ENCODE measurements around the gene AGPS.
"Not testable (repeated sequence)": the region's sequence is repeated elsewhere in the genome, so short reads cannot be mapped to it uniquely, and the experiment has no call there.

Gene AGPS

DNA sequence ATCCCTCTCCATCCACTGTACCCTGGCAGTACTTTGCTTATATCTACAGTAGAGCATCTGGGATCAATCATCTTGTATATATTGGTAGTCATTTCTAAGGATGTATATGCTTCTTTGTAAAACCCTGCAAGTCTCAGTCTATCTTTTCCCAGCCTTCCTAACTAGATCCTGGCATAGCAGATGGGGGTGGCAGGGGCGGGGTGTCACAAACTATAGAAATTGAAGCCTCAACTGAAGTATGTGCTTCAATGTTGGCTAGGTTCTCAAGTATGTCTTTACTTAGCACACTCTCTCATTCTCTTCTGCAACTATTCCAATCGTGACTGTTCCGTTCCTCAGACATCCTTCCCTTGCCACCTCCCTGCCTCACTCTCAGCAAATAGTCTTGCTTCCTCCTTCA is 30.1 kb upstream of the AGPS start:
- no peak for TF ChIP-seq ZFX (IDR thresholded peaks at IDR 0.05; ENCODE audit: borderline replicate concordance)
- TF ChIP-seq, protein P1, sequence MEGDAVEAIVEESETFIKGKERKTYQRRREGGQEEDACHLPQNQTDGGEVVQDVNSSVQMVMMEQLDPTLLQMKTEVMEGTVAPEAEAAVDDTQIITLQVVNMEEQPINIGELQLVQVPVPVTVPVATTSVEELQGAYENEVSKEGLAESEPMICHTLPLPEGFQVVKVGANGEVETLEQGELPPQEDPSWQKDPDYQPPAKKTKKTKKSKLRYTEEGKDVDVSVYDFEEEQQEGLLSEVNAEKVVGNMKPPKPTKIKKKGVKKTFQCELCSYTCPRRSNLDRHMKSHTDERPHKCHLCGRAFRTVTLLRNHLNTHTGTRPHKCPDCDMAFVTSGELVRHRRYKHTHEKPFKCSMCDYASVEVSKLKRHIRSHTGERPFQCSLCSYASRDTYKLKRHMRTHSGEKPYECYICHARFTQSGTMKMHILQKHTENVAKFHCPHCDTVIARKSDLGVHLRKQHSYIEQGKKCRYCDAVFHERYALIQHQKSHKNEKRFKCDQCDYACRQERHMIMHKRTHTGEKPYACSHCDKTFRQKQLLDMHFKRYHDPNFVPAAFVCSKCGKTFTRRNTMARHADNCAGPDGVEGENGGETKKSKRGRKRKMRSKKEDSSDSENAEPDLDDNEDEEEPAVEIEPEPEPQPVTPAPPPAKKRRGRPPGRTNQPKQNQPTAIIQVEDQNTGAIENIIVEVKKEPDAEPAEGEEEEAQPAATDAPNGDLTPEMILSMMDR (IDR thresholded peaks at IDR 0.05): no peak
- H3K27ac ChIP-seq: no peak overlapping the region

DNA sequence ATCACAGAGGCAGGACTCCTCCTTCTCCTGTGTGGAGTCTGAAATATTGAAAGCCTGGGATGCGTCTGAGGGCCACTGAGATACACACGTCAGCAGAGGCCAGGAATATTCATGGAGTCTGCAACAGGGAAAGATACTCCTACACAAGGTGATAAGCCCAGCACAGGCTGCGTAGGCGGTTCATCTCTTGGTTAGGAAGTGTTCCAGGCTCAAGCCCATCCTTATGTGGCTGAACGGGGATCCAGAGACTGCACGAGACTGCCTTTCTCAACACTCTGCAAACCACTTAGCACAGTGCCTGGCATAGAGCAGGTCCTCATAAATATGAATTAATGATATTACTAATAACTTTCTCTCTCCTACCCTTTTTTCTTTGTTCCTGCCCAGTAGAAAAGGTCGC is 29.2 kb upstream of the AGPS start:
- TF ChIP-seq ZFX (IDR thresholded peaks at IDR 0.05; ENCODE audit: borderline replicate concordance): no peak
- TF ChIP-seq, protein P1 (IDR thresholded peaks at IDR 0.05): no peak

DNA sequence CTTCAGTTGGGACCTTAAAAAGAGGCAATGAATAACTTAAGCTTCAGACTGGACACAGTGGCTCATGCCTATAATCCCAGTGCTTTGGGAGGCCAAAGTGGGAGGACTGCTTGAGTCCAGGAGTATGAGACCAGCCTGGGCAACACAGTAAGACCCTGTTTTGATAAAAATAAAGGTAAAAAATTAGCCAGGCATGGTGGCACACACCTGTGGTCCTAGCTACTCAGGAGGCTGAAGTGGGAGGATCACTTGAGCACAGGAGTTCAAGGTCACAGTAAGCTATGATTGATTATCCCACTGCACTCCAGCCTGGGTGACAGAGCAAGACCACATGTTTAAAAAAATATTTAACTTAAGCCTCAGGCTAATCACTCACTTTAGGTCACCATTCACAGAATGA is 26.8 kb upstream of the AGPS start:
- H3K27ac ChIP-seq: not testable (repeated sequence)

More for the DNA sequence above, 29.2 kb upstream of the AGPS start:
- H3K27ac ChIP-seq: no peak overlapping the region

DNA sequence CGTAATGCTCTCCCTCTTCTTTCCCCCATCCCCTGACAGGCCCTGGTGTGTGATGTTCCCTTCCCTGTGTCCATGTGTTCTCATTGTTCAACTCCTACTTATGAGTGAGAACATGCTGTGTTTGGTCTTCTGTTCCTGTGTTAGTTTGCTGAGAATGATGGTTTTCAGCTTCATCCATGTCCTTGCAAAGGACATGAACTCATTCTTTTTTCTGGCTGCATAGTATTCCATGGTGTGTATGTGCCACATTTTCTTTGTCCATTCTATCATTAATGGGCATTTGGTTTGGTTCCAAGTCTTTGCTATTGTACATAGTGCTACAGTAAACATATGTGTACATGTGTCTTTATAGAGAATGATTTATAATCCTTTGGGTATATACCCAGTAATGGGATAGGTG is 24.6 kb upstream of the AGPS start:
- H3K27ac ChIP-seq: not testable (repeated sequence)

DNA sequence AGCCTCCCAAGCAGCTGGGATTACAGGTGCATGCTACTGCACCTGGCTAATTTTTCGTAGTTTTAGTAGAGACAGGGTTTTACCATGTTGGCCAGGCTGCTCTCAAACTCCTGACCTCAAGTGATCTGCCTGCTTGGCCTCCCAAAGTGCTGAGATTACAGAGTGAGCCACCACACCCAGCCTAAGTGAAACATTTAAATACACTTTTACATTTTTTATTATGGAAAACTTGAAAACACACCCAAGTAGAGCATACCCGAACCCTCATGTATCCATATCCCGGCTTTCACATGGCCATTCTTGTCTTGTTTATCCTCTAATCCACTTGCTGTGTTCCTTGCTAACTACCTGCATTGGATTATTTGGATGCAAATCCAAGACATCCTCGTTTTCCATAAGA is 13.2 kb upstream of the AGPS start:
- no peak overlapping the region for H3K27ac ChIP-seq
- TF ChIP-seq ZFX (IDR thresholded peaks at IDR 0.05; ENCODE audit: borderline replicate concordance): no peak
- TF ChIP-seq, protein P1 (IDR thresholded peaks at IDR 0.05): no peak

DNA sequence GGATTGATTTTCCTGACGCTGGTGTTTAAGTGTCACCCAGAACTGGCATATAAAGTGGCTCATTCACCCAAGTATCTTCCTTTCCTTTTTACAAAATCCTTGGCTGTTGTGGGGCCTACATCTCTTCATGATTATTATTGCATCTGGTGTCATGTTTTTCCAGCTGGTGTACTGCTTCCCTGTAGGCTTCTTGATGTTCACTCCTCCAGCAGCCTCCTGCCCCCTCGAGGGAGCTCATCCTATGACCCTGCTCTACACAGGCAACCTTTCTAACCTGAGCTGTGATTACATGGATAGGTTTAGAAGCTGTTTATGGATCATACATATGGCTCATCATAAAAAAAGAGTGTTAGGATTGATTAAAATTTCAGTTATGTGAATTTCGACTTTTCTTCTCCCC is 12.4 kb upstream of the AGPS start:
- no peak for TF ChIP-seq ZFX (IDR thresholded peaks at IDR 0.05; ENCODE audit: borderline replicate concordance)
- TF ChIP-seq, protein P1 (IDR thresholded peaks at IDR 0.05): no peak
- H3K27ac ChIP-seq: no peak overlapping the region

DNA sequence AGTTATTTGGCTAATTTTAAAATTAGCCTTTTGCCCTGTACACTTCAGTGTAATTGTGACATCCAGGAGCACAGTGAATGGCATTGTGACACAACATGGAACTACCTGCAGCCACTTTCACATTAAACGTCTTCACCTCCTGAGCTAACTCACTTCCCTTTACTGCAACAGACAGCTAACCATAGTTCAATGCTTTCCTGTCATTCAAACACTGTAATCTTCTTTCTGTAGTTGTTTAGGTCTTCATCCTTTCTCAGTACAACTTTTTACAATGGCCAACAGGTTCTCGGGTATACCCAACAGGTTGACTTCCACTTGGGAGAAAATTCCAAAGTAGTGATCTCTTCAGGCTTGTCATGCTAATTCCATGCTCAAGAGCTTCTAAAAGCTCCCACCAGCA is 8.6 kb upstream of the AGPS start:
- TF ChIP-seq ZFX (IDR thresholded peaks at IDR 0.05; ENCODE audit: borderline replicate concordance): no peak
- TF ChIP-seq, protein P1 (IDR thresholded peaks at IDR 0.05): no peak
- H3K27ac ChIP-seq: no peak overlapping the region

DNA sequence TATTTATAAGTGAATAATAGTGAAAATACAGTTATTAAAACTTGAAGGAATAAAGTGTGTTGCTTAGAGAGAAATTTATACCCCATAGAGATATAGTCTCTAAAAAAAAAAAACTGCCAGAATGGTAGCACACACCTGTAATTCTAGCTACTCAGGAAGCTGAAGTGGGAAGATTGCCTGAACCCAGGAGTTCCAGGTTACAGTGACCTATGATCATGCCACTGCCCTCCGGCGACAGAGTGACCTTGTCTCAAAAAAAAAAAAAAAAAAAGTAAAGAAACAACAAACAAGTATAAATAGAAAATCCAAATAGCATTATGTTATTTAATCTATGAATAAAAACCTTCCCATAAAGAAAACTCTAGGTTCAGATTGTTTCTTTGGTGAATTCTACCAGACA is 7.4 kb upstream of the AGPS start:
- H3K27ac ChIP-seq: no peak overlapping the region
- TF ChIP-seq, protein P1 (IDR thresholded peaks at IDR 0.05): no peak
- TF ChIP-seq ZFX (IDR thresholded peaks at IDR 0.05; ENCODE audit: borderline replicate concordance): no peak

Measured in 22Rv1 (cell line).